HG03135 (cell line): ENCODE data around the gene SFTPA1.
"Not testable (repeated sequence)": the region's sequence is repeated elsewhere in the genome, so short reads cannot be mapped to it uniquely, and the experiment has no call there.

Experiments used
- ATAC-seq: cut with Tn5 transposase; IDR thresholded peaks from one replicate; pipeline ENCODE4 v1.9.1; 2021; ENCODE audit warnings: mild to moderate bottlenecking, moderate library complexity; ENCODE audit not compliant: unreplicated experiment

The SFTPA1 gene

DNA sequence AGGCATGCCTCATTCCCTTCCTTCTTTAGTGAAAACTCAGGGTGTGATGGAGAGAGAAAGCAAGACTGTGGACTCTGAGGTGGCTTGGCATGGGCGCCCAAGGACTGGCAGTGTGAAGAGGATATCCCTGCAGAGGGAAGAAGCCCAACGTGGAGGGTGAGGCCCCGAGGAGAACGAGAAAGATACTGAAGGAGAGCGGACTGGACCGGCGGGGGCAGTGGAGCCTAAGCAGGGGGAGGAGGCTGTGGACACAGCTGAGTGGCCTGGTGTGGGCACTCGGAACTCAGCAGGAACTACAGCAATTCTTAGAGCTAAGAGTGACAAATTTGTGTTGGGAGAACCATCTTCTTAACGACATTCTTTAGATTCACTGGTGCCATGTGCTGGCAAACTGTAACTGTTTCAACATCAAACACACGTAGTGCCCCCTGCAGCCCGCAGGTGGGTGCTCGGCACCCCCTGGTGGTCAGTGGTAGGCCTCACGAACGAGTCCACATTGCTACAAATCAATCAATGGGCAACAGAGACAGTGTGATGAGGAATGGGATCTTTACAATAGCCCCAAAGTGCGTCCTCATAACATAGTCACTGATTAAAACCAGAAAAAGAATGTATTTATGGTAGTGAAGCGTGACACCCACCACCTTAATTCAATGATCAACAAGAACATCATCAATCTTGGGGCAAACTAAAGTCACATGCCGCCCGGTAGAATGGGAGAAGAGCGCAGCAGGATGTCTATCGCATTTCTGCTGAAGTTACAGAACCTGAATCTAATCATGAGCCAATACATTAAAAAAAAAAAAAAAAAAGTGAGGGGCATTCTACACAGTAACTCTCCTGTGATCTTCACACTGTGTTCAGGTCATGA lies 2.0 kb upstream of the SFTPA1 start:
- no peak for ATAC-seq

DNA sequence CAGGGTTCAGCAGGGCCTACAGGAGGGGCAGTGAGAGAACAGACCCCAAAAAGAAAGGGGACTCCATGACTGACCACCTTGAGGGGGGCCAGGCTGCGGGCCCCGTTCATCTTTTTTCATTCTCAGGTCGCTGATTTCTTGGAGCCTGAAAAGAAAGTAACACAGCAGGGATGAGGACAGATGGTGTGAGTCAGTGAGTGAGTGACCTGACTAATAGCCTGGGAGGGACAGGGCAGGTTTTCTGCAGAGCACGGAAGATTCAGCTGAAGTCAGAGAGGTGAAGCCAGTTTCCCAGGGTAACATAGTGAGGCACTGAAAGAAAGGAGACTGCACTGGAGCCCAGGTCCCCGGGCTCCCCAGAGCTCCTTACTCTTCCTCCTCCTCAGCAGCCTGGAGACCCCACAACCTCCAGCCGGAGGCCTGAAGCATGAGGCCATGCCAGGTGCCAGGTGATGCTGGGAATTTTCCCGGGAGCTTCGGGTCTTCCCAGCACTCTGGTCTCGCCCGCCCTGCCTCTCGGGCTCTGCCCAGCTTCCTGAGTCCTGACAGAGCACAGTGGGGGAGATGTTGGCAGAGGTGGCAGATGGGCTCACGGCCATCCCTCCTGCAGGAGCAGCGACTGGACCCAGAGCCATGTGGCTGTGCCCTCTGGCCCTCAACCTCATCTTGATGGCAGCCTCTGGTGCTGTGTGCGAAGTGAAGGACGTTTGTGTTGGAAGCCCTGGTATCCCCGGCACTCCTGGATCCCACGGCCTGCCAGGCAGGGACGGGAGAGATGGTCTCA lies 646 bp downstream of the SFTPA1 start:
- not testable (repeated sequence) for ATAC-seq

DNA sequence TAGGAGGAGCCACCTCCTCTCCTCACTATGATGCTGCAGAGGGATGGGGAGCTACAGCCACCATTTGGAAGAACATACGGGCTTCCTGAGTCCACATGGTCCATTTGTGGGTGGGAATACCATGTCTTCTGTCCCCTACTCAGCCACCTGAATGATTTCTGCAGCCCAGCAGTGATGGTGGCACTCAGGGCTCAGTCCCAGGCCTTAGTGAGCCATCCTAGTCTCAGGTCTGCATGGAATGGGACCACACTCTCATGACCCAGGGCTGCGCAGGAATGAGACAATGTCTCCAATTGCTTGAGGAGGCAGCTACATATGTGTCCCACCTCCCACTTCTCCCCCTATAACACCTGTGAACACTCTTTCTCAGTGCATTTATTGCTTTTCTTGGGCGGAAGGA lies 4.8 kb downstream of the SFTPA1 start:
- ATAC-seq, result no peak

DNA sequence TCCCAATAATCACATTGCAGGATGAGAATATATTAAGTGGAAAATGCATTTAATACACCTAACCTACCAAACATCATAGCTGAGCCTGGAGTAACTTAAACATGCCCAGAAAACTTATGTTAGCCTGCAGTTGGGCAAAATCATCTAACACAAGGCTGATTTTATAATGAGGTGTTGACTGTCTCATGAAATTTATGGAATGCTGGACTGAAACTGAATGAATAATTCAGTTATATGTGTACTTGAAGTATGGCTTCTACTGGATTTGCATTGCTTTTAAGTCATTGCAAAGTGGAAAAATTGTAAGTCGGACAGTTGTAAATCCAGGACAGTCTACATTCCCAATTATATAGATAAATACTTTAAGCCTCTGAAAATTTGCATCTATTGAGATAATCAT lies 5.4 kb downstream of the SFTPA1 start:
- no peak for ATAC-seq

DNA sequence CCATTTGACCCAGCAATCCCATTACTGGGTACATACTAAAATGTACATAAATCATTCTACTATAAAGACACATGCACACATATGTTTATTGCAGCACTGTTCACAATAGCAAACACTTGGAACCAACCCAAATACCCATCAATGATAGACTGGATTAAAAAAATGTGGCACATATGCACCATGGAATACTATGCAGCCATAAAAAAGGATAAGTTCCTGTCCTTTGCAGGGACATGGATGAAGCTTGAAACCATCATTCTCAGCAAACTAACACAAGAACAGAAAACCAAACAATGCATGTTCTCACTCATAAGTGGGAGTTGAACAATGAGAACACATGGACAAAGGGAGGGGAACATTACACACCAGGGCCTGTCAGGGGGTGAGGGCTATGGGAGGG lies 12.9 kb downstream of the SFTPA1 start:
- ATAC-seq, result not testable (repeated sequence)

DNA sequence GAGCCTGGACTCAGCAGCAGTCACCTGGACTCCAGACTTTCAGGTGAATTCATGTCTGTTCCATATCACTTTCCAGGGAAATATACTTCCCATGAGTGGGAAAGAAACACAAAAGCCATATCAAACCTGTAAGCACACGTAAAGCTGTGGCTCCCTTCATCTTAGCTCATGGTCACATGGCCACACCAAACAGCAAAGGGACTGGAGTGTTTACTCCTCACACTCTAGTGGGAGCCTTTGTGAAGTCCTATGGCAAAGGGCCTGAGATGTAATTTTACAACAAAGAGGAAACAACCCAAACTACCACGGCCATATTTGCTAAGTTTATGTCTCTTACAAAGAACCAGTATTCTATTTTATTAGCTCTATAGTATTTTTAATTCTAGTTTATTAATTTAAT lies 16.3 kb downstream of the SFTPA1 start:
- no peak for ATAC-seq

DNA sequence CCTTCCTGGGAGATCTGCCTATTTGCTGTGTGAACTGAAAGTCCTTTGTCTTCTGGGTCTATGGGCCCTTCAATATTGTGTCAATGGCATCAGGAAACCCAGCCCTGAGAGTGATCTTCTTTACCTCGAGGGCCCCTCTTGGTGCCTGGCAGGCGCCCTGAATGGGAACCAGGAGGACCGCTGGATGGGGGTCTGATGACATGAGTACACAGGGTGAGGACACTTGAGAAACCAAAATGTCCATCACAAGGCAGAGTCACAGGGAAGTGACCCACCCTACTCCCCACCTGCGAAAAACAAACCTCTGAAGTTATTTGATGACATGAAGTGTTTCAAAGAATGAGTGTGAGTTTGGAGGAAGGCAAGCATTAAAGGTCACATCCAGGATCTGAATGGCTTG lies 17.3 kb downstream of the SFTPA1 start:
- no peak for ATAC-seq

DNA sequence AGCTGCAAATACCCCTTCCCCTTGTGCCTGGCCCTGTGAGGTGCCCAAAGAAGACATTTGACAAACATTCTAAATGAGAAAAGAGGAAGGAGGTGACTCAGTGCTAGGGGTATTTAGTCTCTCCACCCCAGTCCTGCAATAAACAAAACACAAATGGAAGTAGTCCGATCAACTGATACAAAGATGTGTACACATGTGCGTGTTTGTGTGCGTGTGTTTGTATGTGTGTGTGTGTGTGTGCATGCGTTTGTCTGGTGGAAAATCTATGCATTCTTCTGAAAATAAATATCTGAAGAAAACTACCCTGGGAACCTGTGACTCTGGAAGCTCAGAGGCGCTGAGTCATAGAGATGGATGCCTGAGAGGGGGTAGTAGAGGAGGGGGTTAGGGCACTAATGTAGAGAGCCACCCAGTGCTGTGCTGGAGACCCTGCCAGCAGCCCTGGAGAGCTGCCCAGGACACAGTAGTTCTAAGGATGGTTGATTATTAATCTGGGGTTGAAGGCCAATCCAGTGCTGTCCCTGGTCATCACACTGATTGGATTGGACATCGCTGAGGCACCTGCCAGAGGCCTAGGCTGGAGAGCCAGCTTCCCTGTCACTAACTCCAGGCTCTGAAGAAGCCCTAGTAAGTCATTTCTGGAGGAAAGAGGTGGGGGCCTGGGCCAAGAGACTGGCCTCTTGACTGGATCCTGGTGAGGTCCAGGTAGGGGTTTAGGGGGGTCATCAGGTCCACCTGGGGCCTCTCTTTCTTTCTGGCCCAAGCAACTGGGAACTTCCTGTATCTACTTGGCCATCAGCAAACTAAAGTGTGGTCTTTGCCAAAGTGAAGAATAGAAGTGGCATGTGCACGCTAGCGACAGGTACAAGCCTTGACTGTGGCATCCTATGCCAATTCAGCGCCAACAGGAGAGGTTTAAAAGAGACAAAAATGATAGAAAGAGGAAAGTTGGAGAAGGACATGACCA lies 18.5 kb downstream of the SFTPA1 start:
- no peak for ATAC-seq

DNA sequence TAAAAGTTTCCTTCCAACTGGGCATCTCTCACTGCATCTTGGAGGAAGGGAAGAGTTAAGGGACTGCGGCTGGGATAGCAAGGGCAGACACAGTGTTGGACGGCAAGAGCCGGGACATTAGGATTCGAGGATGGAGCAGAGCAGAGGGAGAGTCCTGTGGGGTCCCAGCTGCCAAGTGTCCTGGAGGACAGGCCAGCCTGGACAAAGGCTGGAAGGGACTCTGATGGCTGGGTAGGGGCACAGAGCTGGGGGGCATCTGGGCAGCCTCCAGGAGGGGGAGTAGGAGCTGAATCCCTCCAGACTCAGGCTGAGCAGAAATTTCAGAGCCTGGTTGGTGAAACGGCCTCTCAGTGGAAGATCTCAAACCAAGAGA lies 19.2 kb downstream of the SFTPA1 start:
- no peak for ATAC-seq

DNA sequence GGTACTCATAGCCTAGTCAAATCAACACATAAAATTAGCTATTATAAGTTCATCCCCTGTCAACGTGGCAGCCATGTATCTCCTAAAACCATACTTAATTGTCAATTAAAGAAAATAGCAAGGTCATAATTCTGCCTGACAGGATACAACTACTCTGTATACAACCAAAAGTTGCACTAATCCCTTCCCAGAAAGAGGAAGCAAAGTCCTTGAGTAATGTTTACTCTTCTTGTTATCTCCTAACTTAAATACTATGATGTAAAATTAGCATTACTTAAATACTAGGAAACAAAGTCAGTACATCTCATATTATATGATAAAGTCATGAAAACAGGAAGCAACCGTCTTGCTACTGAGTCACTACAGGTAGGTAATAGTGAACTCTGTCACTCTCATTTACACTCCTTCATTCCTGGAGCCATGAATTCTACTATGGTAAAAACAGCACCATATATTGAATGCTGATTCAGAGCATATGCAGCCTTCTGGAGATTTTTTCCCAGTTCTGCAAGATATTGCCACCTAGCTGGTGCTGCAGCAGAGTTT lies 26.0 kb downstream of the SFTPA1 start:
- ATAC-seq, result not testable (repeated sequence)

DNA sequence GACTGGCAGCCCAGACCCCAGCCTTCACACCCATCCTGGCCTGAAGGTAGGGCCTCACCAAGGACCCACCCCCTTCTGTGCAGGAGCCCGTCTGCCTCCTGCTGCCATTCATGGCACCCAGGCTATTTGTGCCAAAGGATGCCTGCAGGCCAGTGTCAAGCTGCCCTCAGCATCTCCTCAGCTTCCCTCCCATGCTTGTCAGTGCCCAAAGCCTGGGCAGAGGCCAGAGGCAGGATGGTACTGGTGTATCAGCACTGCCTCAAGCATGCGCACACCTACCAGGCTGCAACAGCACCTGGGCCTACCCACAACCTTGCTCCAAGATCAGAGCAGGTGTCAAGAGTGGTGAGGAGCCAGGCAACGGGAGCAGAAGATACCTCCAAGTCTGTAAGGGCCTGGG lies 27.6 kb downstream of the SFTPA1 start:
- ATAC-seq, result no peak

DNA sequence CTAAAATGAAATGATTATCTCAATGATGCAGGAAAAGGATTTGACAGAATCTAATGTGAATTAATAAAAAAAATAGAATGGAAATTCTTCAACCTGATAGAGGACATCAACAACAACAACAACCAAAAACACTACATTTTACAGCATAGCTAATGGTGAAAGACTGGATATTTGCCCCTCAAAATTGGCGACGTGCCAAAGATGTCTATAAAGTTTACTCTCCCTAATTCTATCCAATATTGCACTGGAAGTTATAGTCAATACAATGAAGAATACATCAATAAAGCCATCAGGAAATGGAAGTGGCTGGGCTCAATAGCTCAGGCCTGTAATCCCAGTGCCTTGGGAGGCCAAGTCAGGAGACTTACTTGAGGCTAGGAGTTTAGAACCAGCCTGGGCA lies 42.0 kb downstream of the SFTPA1 start:
- not testable (repeated sequence) for ATAC-seq

DNA sequence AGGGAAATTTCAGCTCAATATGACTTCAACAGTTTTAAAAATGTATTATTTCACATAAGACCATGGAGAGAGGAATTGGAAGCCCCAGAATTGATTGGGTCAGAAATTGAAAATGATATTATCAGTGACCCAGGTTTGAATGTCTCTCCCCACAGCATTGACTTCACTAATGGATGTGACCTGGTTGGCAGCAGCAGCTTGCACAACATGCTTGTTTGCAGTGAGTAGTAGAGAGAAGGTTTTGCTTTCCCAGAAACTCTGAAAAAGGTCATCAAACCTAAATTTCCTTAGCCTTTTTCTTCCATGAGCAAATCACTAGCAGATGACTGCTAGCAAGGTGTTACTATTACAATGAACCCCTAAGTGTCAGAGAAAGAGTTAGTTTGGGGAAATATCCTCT lies 52.5 kb downstream of the SFTPA1 start:
- ATAC-seq, result not testable (repeated sequence)

DNA sequence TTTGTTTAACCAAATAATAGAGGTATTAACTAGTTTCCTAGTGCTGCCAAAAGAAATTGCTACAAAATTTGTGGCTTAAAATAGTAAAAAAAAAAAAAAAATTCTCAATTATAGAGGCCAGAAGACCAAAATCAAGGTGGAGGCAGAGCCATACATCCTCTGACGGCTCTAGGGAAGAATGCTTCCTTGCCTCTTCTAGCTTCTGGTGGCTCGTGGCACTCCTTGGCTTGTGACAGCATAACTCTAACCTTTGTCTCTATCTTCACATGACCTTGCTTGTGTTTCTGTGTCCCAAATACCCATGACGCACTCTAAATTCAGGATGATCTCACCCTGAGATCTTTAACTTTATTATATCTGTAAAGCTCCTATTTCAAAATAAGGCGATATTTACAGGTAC lies 53.9 kb downstream of the SFTPA1 start:
- not testable (repeated sequence) for ATAC-seq
